AG09309 (cell line): ENCODE measurements around the gene PTPRM.

ENCODE experiments used
- DNase-seq: peaks from one replicate; pipeline ENCODE4 v3.0.0-alpha.2; 2010; ENCODE audit warnings: low read depth
- H3K4me3 ChIP-seq: 2 replicates; pipeline ENCODE4 v1.5.1; 2011; ENCODE audit warnings: mild to moderate bottlenecking, low read depth, low read length, moderate library complexity; ENCODE audit not compliant: control insufficient read depth
- CTCF ChIP-seq: IDR thresholded peaks from 2 replicates; pipeline ENCODE4 v1.5.1; 2011; ENCODE audit warnings: mild to moderate bottlenecking, low read depth, low read length, inconsistent platforms; ENCODE audit not compliant: insufficient read depth, control insufficient read depth; ENCODE audit errors: missing control alignments

The PTPRM gene

GRCh38 chr18:7646174-7646886, 79.2 kb downstream of the PTPRM start:
- DNase-seq, result no peak
- TF ChIP-seq CTCF, result no peak
- H3K4me3 ChIP-seq, result no peak overlapping the region

GRCh38 chr18:7647500-7647899, 80.4 kb downstream of the PTPRM start:
- no peak for TF ChIP-seq CTCF
- no peak overlapping the region for H3K4me3 ChIP-seq
- no peak for DNase-seq

DNA sequence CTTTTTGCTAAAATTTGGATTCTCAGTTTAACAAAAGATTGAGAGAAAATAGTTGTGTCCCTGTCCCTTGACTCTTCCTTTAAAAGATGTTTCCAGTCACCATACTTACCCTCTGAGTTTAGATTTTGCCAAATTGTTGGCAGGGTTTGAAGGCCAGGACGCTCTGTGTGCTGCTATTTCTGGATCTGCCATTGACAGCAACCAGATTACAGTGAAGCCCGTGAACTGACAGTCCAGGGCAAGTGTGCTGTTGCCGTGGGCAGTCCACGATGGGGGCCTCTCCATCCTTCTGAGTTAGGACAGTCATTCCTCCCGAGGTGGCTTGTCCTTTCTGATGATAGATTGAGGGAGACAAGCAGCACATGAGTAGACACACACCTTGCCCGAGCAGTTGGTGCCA, 89.9 kb downstream of the PTPRM start:
- TF ChIP-seq CTCF, result no peak
- DNase-seq, result no peak
- H3K4me3 ChIP-seq, result no peak overlapping the region

DNA sequence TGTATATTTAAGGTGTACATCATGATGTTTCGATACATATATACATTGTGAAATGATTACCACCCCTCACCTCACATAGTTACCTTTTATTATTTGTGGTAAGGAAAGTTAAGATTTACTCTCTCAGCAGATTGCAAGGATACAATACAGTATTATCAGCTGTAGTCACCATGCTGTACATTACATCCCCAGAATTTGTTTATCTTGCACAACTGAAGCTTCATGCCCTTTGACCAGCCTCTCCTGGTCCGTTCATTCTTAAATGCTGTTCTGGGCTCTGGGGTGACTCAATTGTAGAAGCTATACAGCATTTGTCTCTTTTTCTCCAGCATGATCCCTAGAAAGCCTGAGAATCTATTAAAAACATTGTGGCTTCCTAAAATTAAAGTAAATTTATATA, 90.8 kb downstream of the PTPRM start:
- TF ChIP-seq CTCF, result no peak
- DNase-seq, result no peak
- H3K4me3 ChIP-seq, result no peak overlapping the region

DNA sequence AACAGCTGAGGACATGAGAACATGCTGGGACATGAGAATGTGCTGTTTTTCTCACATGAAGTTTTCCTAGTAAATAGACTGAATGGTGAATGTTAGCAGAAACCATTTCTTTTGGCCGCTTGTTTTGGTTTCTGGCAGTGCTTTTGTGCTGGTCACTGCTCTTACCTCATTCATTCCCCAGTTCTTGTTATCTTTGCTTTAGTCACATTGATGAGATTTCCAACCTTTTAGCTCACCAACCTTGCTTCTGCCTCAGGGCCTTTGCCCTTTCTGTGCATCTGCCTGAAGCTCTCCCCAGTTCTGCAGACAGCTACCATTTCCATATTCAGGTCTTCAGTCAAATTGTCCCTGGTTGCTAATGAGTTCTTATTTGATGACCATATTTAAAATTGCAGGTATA, 91.6 kb downstream of the PTPRM start:
- no peak for TF ChIP-seq CTCF
- H3K4me3 ChIP-seq, result no peak overlapping the region
- DNase-seq, result no peak

- TF ChIP-seq CTCF, result no peak
- no peak for DNase-seq
- H3K4me3 ChIP-seq, result no peak overlapping the region
Observed at GRCh38 chr18:7661207-7661606, 94.1 kb downstream of the PTPRM start.
